Subcutaneous abdominal adipose tissue (tissue), 5 donors: ENCODE measurements around the gene ZNF521.
"Not testable (repeated sequence)": the region's sequence is repeated elsewhere in the genome, so short reads cannot be mapped to it uniquely, and the experiment has no call there.

Experiments
- H3K27ac ChIP-seq: one replicate; pipeline ENCODE4 v1.7.0; 2013; ENCODE audit warnings: low read depth, mild to moderate bottlenecking, inconsistent platforms, low read length, moderate library complexity
- H3K27me3 ChIP-seq, 5 donors: one replicate each; pipeline ENCODE4 v1.7.0; 2013; ENCODE audit warnings: low read length in 5 of 5, inconsistent platforms in 1 of 5; ENCODE audit not compliant: control insufficient read depth in 5 of 5, insufficient read depth in 4 of 5
- H3K36me3 ChIP-seq, 5 donors: one replicate each; pipeline ENCODE4 v1.7.0; 2013; ENCODE audit warnings: low read length in 5 of 5; ENCODE audit not compliant: control insufficient read depth in 5 of 5, insufficient read depth in 5 of 5
- H3K4me1 ChIP-seq, 5 donors: one replicate each; pipeline ENCODE4 v1.7.0; 2013; ENCODE audit warnings: low read length in 5 of 5, mild to moderate bottlenecking in 3 of 5, moderate library complexity in 1 of 5; ENCODE audit not compliant: control insufficient read depth in 5 of 5, insufficient read depth in 5 of 5
- H3K4me3 ChIP-seq, 5 donors: one replicate each; pipeline ENCODE4 v1.7.0; 2013; ENCODE audit warnings: low read length in 5 of 5, low read depth in 1 of 5
- H3K9ac ChIP-seq, 5 donors: one replicate each; pipeline ENCODE4 v1.7.0; 2013; ENCODE audit warnings: low read length in 5 of 5, mild to moderate bottlenecking in 4 of 5, moderate library complexity in 3 of 5
- H3K9me3 ChIP-seq, 5 donors: one replicate each; pipeline ENCODE4 v1.7.0; 2013; ENCODE audit warnings: low read length in 5 of 5; ENCODE audit not compliant: control insufficient read depth in 5 of 5
- donor health status: healthy.
- donor health status: healthy.
- donor health status: healthy.
- donor health status: healthy.
- donor health status: healthy.

ZNF521 gene

GRCh38 chr18:25042641-25043051 is 309.3 kb downstream of the ZNF521 start:
- Histone ChIP-seq H3K36me3 (no peaks in the 10 kb centered on the region), H3K4me1 (peaks cover 0 to 6% (median 0%) of the 10 kb centered on the region in 5 donors), H3K9ac (no peak overlapping the region), H3K9me3 (no peaks in the 10 kb centered on the region), H3K4me3 (no peak overlapping the region), H3K27ac (no peak overlapping the region), H3K27me3 (peaks cover 0 to 3% (median 0%) of the 10 kb centered on the region in 5 donors)

DNA sequence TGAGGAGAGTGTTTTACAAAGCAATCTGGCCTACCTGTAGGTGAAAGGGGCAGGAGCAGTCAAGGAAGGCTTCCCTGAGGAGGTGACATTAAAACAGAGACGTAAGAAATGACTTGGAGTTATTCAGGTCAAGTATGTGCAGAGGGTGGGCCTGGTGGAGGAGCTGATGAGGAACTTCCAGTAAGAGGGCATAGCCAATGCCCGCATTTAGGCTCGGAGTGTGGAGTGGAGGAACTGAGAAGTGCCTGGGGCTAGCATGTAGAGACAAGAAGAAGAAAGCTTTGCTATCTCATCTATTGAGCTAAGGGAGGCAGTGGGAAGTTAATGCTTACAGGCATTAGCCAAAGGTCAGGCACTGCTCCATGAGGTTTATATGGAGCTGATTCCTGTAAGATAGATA is 312.2 kb downstream of the ZNF521 start:
- no peak overlapping the region for H3K4me3 ChIP-seq
- H3K9ac ChIP-seq, result no peak overlapping the region
- no peak overlapping the region for H3K27ac ChIP-seq
- H3K27me3 ChIP-seq, result peaks cover 0 to 3% (median 0%) of the 10 kb centered on the region in 5 donors
- H3K36me3 ChIP-seq, result no peaks in the 10 kb centered on the region
- H3K9me3 ChIP-seq, result no peaks in the 10 kb centered on the region
- peaks cover 0 to 6% (median 0%) of the 10 kb centered on the region in 5 donors for H3K4me1 ChIP-seq

DNA sequence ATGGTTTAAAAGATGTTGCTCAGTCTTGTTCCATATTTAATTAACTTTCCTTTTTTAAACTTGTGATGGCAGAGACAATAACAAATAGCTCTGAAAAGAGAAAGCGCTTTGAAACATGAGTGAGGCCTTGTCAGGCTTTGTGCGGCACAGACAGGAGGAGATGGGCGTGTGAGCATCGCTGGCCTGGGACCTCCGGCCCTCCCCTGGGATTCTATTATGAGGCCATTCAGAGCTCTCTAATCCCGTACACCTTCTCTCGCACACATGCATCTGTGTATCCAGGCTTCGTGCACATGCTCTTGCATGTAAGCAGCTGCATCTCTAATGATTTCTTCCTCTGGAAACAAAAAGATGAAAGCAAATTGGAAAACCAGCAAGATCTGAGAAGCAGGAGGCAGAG is 313.7 kb downstream of the ZNF521 start:
- Histone ChIP-seq H3K36me3 (no peaks in the 10 kb centered on the region), H3K27me3 (peaks cover 0 to 3% (median 0%) of the 10 kb centered on the region in 5 donors), H3K27ac (no peak overlapping the region), H3K9ac (no peak overlapping the region), H3K4me3 (no peak overlapping the region), H3K4me1 (peaks cover 0 to 6% (median 0%) of the 10 kb centered on the region in 5 donors), H3K9me3 (no peaks in the 10 kb centered on the region)

DNA sequence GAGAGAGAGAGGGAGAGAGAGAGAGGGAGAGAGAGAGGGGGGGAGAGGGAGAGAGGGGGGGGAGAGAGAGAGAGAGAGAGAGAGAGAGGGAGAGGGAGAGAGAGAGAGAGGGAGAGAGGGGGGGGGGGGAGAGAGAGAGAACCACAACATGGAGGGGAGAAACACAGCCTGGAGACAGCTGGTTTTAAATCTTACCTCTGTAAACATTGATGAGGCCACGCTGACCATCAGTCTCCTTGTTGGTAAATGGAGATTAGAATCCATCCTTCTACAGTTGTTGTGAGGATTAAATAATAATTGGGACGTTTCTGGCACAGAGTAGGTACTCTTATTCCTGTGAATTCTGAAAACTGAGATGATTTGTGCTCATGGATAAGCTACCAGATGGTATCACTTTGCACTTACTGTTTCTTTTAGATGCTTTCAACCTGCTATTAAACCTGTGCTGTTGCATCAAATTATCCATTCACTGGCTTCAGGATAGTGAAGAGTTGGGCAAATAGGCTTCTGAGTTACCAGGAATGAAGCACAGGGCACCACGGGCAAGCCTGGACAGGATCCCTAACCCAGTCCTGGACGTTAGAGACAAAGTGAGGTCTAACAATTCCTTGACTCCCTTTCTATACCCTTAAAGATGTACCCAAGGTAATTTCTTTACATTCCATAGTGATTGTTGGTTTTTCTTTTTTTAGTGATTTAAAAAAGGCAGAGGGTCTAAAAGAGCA is 318.1 kb downstream of the ZNF521 start:
- Histone ChIP-seq H3K27me3 (no peaks in the 10 kb centered on the region), H3K27ac (no peak overlapping the region), H3K9ac (no peak overlapping the region), H3K4me3 (no peak overlapping the region), H3K9me3 (peaks cover 0 to 3% (median 0%) of the 10 kb centered on the region in 5 donors), H3K4me1 (no peaks in the 10 kb centered on the region), H3K36me3 (no peaks in the 10 kb centered on the region)

DNA sequence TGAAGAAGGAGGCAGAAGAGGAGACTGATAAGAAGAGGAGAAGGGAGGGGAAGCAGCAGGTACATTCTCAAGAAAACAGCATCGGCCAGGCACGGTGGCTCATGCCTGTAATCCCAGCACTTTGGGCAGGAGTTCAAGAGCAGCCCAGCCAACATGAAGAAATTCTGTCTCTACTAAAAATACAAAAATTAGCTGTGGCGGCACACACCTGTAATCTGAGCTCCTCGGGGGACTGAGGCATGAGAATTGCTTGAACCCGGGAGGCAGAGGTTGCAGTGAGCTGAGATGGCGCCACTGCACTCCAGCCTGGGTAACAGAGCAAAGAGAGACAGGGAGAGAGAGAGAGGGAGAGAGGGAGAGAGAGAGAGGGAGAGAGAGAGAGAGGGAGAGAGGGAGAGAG is 318.8 kb downstream of the ZNF521 start:
- H3K27me3 ChIP-seq, H3K27ac ChIP-seq, H3K9ac ChIP-seq, H3K4me3 ChIP-seq, H3K9me3 ChIP-seq, H3K4me1 ChIP-seq, H3K36me3 ChIP-seq: not testable (repeated sequence)

DNA sequence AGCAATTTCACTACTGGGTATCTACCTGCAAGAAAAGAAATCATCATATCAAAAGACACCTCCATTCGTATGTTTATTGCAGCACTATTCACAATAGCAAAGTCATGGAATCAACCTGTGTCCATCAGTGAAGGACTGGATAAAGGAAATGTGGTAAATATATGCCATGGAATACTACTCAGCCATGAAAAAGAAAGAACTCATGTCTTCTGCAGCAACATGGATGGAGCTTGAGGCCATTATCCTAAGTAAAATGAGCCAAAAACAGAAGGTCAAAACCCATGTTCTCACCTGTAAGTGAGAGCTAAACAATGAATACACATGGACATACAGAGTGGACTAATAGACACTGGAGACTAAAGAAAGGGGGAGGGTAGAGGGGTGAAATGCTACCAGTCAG is 322.2 kb downstream of the ZNF521 start:
- H3K36me3 ChIP-seq, result no peaks in the 10 kb centered on the region
- no peaks in the 10 kb centered on the region for H3K4me1 ChIP-seq
- peaks cover 0 to 3% (median 0%) of the 10 kb centered on the region in 5 donors for H3K9me3 ChIP-seq
- H3K4me3 ChIP-seq, result no peak overlapping the region
- H3K9ac ChIP-seq, result no peak overlapping the region
- no peak overlapping the region for H3K27ac ChIP-seq
- no peaks in the 10 kb centered on the region for H3K27me3 ChIP-seq

GRCh38 chr18:25019931-25020330 is 332.0 kb downstream of the ZNF521 start:
- H3K36me3 ChIP-seq, result no peaks in the 10 kb centered on the region
- no peak overlapping the region for H3K9ac ChIP-seq
- H3K4me3 ChIP-seq, result no peak overlapping the region
- H3K27me3 ChIP-seq, result no peaks in the 10 kb centered on the region
- no peaks in the 10 kb centered on the region for H3K4me1 ChIP-seq
- H3K27ac ChIP-seq, result no peak overlapping the region
- H3K9me3 ChIP-seq, result peaks cover 0 to 3% (median 0%) of the 10 kb centered on the region in 5 donors

DNA sequence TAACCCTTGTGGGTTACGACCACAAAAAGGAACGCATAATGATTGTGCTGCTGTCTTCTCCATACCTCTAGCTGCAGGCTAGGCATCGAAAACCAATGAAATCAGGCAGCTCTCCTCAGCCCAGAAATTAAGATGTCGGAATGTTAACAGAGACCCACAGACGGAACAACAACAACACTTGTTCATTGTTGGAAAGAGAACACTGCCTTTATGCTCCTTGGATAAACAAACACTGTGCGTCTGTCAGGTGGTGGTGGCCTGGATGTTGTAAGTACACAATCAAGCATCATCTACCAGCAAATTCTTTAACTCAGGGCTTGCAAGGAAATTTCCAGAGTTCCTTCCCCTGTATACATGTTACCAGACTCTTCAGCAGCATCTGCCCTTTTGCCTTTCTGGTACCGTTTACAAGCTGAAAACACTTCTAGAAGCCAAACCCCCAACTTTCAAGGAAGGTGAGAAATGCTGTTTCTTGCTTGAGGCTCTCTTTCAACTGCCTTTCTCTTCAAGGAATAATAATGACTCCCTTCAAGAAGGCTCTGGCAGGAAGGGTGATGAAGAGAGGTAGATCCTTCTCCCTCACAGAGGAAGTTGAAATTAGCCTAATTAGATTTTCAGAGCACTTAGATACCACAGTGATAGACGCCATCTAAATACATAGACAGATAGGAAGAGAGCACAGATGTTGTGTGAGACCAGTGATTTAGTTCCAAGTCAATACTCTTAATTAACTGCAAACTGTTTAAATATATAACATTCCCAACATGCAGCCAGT is 332.7 kb downstream of the ZNF521 start:
- H3K9me3 ChIP-seq, result peaks cover 0 to 3% (median 0%) of the 10 kb centered on the region in 5 donors
- H3K27me3 ChIP-seq, result no peaks in the 10 kb centered on the region
- H3K27ac ChIP-seq, result no peak overlapping the region
- H3K4me3 ChIP-seq, result no peak overlapping the region
- no peaks in the 10 kb centered on the region for H3K36me3 ChIP-seq
- H3K9ac ChIP-seq, result no peak overlapping the region
- peaks cover 0 to 3% (median 0%) of the 10 kb centered on the region in 5 donors for H3K4me1 ChIP-seq

DNA sequence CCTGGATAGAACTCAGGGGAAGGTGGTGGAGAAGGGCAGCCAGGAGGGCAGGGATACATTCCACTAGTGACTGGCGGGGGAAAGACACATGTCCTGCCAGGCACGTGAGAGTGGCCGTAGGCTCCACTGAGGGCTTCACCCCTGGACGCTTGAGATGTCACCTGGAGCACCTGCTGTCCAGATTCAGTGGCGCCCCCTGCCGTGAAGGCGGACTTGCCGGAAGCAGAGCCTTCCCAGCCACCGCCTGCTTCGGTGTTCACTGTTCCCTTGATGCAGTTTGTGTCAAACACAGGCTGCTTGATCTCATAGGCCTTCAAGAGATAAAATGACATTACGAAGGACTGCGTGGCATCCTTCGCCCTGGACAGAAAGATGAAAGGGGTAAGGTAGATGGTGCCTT is 335.3 kb downstream of the ZNF521 start:
- Histone ChIP-seq H3K4me3 (no peak overlapping the region), H3K4me1 (peaks cover 0 to 3% (median 0%) of the 10 kb centered on the region in 5 donors), H3K36me3 (no peaks in the 10 kb centered on the region), H3K9ac (no peak overlapping the region), H3K9me3 (no peaks in the 10 kb centered on the region), H3K27ac (no peak overlapping the region), H3K27me3 (no peaks in the 10 kb centered on the region)

- no peak overlapping the region for H3K4me3 ChIP-seq
- no peaks in the 10 kb centered on the region for H3K36me3 ChIP-seq
- H3K4me1 ChIP-seq, result peaks cover 0 to 3% (median 0%) of the 10 kb centered on the region in 5 donors
- H3K9ac ChIP-seq, result no peak overlapping the region
- no peaks in the 10 kb centered on the region for H3K9me3 ChIP-seq
- no peaks in the 10 kb centered on the region for H3K27me3 ChIP-seq
- no peak overlapping the region for H3K27ac ChIP-seq
Observed at GRCh38 chr18:25016181-25016580, 335.8 kb downstream of the ZNF521 start.
